Epithelial cell of esophagus (primary cell): ENCODE data around the gene TLR6.
A peak's percentile ranks its signal among the peaks of the same experiment; 100 is the strongest.

Source experiments
- DNase-seq: peaks from one replicate; pipeline ENCODE4 v3.0.0; 2010; ENCODE audit warnings: low read depth
- H3K4me3 ChIP-seq: 2 replicates; pipeline ENCODE4 v1.5.1; 2011; ENCODE audit warnings: mild to moderate bottlenecking, low read length, control low read depth
- TF ChIP-seq, protein P1 (sequence below): IDR thresholded peaks from 2 replicates; pipeline ENCODE4 v1.5.1; 2011; ENCODE audit warnings: low read depth, mild to moderate bottlenecking, low read length, control low read depth, inconsistent platforms; ENCODE audit not compliant: insufficient read depth; ENCODE audit errors: missing control alignments

TLR6 gene, protein sequence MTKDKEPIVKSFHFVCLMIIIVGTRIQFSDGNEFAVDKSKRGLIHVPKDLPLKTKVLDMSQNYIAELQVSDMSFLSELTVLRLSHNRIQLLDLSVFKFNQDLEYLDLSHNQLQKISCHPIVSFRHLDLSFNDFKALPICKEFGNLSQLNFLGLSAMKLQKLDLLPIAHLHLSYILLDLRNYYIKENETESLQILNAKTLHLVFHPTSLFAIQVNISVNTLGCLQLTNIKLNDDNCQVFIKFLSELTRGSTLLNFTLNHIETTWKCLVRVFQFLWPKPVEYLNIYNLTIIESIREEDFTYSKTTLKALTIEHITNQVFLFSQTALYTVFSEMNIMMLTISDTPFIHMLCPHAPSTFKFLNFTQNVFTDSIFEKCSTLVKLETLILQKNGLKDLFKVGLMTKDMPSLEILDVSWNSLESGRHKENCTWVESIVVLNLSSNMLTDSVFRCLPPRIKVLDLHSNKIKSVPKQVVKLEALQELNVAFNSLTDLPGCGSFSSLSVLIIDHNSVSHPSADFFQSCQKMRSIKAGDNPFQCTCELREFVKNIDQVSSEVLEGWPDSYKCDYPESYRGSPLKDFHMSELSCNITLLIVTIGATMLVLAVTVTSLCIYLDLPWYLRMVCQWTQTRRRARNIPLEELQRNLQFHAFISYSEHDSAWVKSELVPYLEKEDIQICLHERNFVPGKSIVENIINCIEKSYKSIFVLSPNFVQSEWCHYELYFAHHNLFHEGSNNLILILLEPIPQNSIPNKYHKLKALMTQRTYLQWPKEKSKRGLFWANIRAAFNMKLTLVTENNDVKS

DNA sequence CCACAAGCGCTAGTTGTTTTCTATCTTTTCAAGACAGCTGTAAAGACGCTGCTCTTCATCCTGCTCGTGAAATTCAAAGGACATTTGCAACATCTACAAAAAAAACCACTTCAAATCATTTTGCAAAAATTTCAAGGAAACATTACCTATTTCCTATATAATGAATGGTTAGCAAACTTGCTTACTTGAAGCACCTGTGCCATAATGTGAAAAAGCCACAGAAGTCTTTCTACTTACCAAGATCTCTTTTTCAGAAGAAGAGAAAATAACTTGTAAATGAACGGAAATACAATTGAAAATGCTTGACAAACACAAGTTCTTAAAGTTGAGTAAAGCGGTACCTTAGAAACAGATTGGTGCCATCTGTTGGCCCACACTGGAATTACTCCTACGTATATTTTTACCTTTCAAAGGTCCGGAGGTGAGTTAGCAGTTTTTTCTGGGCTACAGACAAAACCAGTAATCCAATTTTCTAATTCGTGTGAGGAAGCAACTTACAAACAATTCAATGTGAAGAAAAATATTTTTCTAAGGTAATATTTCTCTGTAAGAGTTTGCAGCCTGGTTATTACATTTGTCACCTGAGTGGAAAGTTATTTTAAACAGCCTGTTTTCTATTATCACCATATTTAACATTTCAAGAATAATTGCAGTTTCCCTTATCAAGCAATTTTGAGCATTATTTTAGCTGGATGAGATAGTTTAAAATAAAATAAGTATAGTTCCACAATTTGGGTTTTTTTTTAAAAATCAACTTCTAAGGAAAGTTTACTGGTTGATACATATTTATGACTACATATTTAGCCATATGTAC, at the start of gene TLR6:
Gene TLR6 (minus strand): TSS at position 294 of the 814 bp plus-strand sequence. CDS start 27,344 bp downstream, outside the sequence.
- peak; percentile 82 for DNase-seq
- TF ChIP-seq, protein P1, sequence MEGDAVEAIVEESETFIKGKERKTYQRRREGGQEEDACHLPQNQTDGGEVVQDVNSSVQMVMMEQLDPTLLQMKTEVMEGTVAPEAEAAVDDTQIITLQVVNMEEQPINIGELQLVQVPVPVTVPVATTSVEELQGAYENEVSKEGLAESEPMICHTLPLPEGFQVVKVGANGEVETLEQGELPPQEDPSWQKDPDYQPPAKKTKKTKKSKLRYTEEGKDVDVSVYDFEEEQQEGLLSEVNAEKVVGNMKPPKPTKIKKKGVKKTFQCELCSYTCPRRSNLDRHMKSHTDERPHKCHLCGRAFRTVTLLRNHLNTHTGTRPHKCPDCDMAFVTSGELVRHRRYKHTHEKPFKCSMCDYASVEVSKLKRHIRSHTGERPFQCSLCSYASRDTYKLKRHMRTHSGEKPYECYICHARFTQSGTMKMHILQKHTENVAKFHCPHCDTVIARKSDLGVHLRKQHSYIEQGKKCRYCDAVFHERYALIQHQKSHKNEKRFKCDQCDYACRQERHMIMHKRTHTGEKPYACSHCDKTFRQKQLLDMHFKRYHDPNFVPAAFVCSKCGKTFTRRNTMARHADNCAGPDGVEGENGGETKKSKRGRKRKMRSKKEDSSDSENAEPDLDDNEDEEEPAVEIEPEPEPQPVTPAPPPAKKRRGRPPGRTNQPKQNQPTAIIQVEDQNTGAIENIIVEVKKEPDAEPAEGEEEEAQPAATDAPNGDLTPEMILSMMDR: peak; percentile 77
- H3K4me3 ChIP-seq: peak within 1 kb of the TSS; percentile 3

DNA sequence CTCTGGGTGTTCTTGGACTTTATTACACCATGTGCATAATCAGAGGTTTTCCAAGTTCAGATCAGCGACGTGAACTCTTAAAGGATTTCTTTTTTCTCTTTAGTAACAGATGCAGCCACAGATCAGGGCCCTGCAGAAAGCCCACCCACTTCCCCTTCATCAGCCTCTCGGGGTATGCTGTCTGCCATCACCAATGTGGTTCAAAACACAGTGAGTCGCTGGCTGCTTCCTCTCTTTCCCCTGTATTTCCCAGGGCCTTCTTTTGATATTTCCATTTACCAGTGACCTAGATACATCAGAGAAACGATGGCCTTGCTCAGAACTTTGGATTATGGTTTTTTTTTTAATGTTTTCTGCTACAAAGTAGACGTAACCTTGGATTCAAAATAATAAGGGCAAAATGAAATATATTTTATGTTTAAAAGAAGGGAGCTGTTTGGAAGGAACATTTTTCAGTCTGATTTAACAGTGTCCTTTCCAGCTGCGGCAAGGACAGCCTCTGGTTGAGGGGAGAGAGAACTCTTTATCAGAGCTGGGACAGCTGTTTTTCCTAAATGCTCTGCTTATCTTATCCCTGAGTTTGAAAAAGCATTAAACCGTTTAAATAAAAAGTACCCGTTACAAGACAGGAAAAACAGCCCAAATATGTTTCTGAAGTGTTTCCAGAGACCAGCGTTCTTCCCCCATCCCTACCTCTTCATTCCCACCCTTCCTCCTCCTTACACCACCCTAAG, 49.2 kb upstream of the TLR6 start:
- TF ChIP-seq, protein P1: no peak
- no peak overlapping the region for H3K4me3 ChIP-seq
- DNase-seq: no peak

DNA sequence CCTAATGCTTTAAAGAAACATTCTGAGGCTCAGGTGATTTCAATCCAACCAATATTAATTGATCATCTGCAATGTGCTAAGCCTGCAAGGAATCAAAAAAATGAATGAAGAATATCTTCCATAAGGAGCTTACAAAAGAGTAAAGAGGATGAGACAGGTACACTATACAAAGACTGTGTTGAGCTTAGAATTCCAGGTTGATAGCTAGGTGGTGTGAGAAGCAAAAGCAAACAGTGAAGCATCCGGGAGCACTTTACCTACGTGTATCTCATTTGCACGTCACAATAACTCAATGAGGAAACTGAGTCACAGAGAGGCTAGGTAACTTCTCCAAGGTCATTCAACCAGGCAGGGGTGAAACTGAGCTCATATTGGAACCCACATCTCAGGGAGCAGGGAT, 48.1 kb upstream of the TLR6 start:
- TF ChIP-seq, protein P1: no peak
- no peak for DNase-seq
- H3K4me3 ChIP-seq: no peak overlapping the region

DNA sequence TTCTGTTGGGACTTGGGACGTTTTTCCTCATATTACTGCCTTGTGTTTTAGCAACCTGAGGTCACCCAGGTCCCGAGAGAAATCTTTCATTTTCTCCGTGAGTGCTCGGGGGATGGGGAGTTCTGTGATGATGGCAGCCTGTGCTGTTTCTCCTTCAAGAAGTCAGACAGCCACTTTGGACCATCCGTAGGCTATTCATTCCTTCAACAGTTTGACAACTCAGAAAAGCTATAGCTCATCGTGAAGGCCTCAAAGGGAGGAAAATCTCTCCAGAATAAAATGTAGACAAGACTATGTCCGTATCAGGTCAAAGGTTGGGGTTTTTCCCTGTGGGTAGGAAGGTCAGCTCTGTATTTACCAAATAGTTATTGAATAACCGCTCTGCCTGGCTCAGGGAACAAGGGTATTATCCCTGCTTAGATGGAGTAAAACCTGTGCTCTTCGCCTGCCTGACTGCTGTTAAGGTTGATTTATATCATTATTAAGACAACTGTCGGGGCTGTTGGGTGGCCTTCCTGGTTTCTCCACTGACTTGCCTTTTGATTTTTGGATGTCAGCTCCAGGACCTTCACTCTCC, 47.6 kb upstream of the TLR6 start:
- no peak overlapping the region for H3K4me3 ChIP-seq
- no peak for DNase-seq
- TF ChIP-seq, protein P1: no peak

DNA sequence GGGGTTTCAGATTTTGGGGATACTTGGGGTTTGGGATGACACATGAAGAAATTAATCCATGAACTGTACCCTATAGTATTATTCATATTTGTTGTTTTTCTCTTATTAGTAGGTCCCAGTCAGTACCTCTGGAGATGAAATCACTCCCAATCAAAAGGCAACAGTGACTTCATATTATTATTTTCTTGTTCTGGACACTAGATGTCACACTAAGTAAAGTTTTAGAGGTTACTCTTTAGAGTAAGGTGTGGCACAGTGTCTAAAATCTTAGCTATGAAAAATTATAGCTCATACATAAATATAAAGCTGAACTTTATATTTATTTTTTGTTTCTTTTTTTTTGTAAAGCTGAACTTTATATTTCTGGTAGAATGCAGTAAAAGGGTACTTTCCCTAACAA, 46.1 kb upstream of the TLR6 start:
- peak; percentile 33 for DNase-seq
- TF ChIP-seq, protein P1: peak; percentile 28

DNA sequence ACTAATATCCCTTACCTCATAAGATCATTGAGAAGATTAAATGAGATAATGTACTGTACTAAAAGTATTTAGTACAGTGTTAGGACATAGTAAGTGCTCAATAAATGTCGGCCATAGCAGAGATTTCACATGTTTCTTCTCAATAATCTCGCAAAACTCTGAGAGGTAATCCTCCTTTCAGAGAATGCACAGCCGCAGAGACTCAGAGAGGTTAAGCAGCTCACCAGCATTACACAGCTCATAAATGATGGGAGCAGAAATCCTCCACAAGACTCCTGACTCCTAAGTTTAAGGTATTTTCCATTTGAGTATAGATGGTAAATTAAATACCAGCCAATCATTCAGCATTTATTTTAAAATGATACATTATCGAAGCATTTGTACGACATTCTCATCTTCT, 45.6 kb upstream of the TLR6 start:
- TF ChIP-seq, protein P1: no peak
- DNase-seq: no peak

More for the DNA sequence above, 46.1 kb upstream of the TLR6 start:
- no peak overlapping the region for H3K4me3 ChIP-seq

More for the DNA sequence above, 45.6 kb upstream of the TLR6 start:
- no peak overlapping the region for H3K4me3 ChIP-seq
